Psoas muscle (tissue), 8 donors: Measurements from ENCODE around the gene TEX26. TPM values are rescaled to one million over a fixed set of nuclear protein-coding genes. Genes with fewer than 3 reads are reported as not detected.

ENCODE experiments used
- ATAC-seq, 4 donors: fragments of 200-7000 bp; cut with Tn5 transposase; one replicate each; pipeline ENCODE4 v1.9.1; 2020; ENCODE audit warnings: moderate library complexity in 3 of 4, mild to moderate bottlenecking in 2 of 4
- DNase-seq, 2 donors: peaks; one replicate each; pipeline ENCODE4 v3.0.0-alpha.2; 2020
- H3K27ac ChIP-seq: fragments of 200-600 bp; one replicate; pipeline ENCODE4 v1.8.0; 2022
- H3K27me3 ChIP-seq, 3 donors: fragments of 200-600 bp in 1 of 3; one replicate each; pipeline versions ENCODE4 v1.6.1 to v1.8.0; 2013 to 2022; ENCODE audit warnings: low read length in 2 of 3, mild to moderate bottlenecking in 2 of 3, moderate library complexity in 1 of 3; ENCODE audit not compliant: insufficient read depth in 3 of 3
- H3K36me3 ChIP-seq, 2 donors: fragments of 200-600 bp in 1 of 2; one replicate each; pipeline versions ENCODE4 v1.6.1 to v1.8.0; 2013 to 2022; ENCODE audit warnings: low read depth in 1 of 2, mild to moderate bottlenecking in 1 of 2, moderate library complexity in 1 of 2; ENCODE audit not compliant: insufficient read depth in 1 of 2
- H3K4me1 ChIP-seq: fragments of 200-600 bp; one replicate; pipeline ENCODE4 v1.8.0; 2022
- H3K4me3 ChIP-seq: fragments of 200-600 bp; one replicate; pipeline ENCODE4 v1.8.0; 2022; ENCODE audit warnings: mild to moderate bottlenecking
- H3K9me3 ChIP-seq: fragments of 200-600 bp; one replicate; pipeline ENCODE4 v1.8.0; 2022
- WGBS, 3 donors: extraction: QIAGEN DNeasy Blood & Tissue Kit; methylation state at CpG; one replicate each; pipeline versions ENCODE4 v1.1.6 to v1.1.7; 2013; 5-methylcytosine and 5-hydroxymethylcytosine counted together
- intact Hi-C, 2 donors: fragments of 100-400 bp; cut with DNase I; formaldehyde crosslinking; loops; one replicate each; pipeline versions ENCODE4 v1.11.0 to v1.14.2; 2022
- polyA plus RNA-seq, 3 donors: library from polyadenylated mRNA; stranded (reverse); fragments of 200-250 nt; gene quantifications; one replicate each; pipeline ENCODE4 v1.2.3, GENCODE V29; 2013
- total RNA-seq, 4 donors: library from RNA; stranded (reverse); fragmentation: NEBNext Ultra II Directional in 2 of 4; extraction: Animal tissue kit (Norgen Biotek cat#: 25700) in 2 of 4; gene quantifications; one replicate each; pipeline versions ENCODE4 v1.2.1 to v1.2.4, GENCODE V29; 2021 to 2023
- TF ChIP-seq, protein P1 (sequence below): fragments of 200-600 bp; IDR thresholded peaks from one replicate; pipeline ENCODE4 v1.8.0; 2022; ENCODE audit warnings: antibody characterized with exemption
- donor health status: healthy with polysubstance abuse.
- donor health status: DM: no; HTN: no; CAD: no; lungs with moderate emphysema.
- donor health status: Bipolar disorder and iron deficiency.
- donor health status: healthy.
- donor health status: DM: yes; HTN: yes; CAD: no.
- donor health status: DM: no; HTN: no; CAD: no.
- donor health status: DM: no; HTN: no; CAD: no.
- donor health status: DM: yes; HTN: yes; CAD: no.

The TEX26 gene
- total and polyA plus RNA-seq, 7 donors: 0.04 TPM; not detected in 6

DNA sequence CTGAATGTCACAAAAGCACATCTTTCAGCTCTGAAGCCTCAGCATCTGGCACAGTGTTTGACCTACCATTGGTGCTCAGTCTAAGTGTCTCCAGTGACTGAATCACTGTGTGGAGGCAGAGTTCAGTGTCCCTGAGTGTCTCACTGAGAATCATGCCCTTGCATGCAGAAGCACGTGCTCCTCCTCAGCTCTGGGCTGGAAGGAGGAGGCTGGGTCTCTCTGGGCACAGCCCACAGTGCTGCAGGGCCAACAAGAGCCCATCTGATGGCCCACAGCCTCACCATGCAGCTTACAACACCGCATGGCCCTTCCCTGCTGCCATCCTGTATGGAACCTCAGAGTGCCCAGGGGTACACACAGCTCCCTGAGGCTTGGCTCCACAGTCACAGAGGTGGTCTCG is 86.1 kb downstream of the TEX26 start:
- no peak for ATAC-seq
- Histone ChIP-seq H3K27ac (no peak overlapping the region), H3K4me1 (no peaks in the 10 kb centered on the region), H3K4me3 (no peak overlapping the region), H3K9me3 (no peaks in the 10 kb centered on the region), H3K36me3 (no peaks in the 10 kb centered on the region), H3K27me3 (peaks cover 0 to 5% (median 2%) of the 10 kb centered on the region in 3 donors)
- intact Hi-C loops: no loop called here
- DNase-seq: no peak
- WGBS, 3 donors: 87 to 92% (median 89%) methylated on average over 3 of the region's 3 CpGs
- TF ChIP-seq, protein P1, sequence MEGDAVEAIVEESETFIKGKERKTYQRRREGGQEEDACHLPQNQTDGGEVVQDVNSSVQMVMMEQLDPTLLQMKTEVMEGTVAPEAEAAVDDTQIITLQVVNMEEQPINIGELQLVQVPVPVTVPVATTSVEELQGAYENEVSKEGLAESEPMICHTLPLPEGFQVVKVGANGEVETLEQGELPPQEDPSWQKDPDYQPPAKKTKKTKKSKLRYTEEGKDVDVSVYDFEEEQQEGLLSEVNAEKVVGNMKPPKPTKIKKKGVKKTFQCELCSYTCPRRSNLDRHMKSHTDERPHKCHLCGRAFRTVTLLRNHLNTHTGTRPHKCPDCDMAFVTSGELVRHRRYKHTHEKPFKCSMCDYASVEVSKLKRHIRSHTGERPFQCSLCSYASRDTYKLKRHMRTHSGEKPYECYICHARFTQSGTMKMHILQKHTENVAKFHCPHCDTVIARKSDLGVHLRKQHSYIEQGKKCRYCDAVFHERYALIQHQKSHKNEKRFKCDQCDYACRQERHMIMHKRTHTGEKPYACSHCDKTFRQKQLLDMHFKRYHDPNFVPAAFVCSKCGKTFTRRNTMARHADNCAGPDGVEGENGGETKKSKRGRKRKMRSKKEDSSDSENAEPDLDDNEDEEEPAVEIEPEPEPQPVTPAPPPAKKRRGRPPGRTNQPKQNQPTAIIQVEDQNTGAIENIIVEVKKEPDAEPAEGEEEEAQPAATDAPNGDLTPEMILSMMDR: no peak

DNA sequence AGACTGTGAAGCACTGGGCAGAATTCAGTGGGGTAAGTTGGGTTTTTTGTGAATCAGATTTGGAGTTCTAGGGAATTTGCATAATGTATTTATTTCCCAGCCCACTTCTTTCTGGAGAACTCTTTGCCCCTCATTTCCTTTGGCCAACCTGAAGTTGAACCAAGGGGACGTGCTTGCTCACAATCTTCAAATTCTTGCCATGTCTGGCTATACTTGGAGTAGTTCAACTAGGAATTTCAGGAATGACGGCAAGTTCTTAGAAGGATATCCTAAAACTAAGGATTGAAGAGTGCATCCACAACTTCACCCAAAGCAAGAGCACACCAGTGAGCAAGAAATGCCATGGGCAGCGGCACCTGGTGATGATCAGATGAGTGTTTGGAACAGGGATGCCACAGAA is 88.5 kb downstream of the TEX26 start:
- Histone ChIP-seq H3K4me1 (no peaks in the 10 kb centered on the region), H3K27ac (no peak overlapping the region), H3K36me3 (no peaks in the 10 kb centered on the region), H3K4me3 (no peak overlapping the region), H3K9me3 (no peaks in the 10 kb centered on the region), H3K27me3 (peaks cover 0 to 5% (median 2%) of the 10 kb centered on the region in 3 donors)
- TF ChIP-seq, protein P1: no peak
- WGBS, 3 donors: 58 to 76% (median 76%) methylated on average over 3 of the region's 3 CpGs
- DNase-seq (no peak), ATAC-seq (no peak)
- intact Hi-C loops: no loop called here

DNA sequence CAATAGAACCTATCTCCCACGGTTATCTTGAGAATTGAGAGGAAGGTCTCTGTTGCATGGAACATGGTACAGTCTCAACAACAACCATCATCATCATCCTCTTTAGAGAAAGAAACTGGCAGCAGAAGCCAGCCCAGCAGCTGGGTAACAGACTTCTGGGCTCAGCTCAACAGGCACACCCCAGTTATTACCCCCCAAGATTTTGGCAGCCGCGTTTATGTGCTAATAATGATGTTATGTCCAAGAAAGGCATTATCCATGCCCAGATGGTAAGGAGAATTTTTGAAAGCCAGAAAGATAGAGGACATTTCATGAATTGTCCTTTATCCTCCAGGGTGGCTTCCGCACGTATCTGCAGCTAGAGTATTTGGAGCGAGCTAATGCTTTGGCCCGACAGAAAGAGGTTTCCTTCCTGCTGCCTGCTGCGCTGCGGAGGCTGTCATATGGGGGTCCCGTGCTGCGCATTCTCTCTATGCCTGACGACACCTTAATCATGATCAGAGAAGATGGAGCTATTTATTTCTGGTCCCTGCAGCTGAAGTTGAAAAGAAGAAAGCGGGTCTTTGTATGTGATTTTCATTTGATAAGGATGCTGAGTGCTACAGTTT is 89.9 kb downstream of the TEX26 start:
- H3K27ac ChIP-seq: no peak overlapping the region
- no peaks in the 10 kb centered on the region for H3K4me1 ChIP-seq
- H3K36me3 ChIP-seq: no peaks in the 10 kb centered on the region
- intact Hi-C loops: no loop called here
- peaks cover 0 to 5% (median 2%) of the 10 kb centered on the region in 3 donors for H3K27me3 ChIP-seq
- no peak overlapping the region for H3K4me3 ChIP-seq
- 23 to 32% (median 25%) methylated on average over 13 of the region's 13 CpGs for WGBS, 3 donors
- DNase-seq (no peak), ATAC-seq (no peak)
- TF ChIP-seq, protein P1: no peak
- no peaks in the 10 kb centered on the region for H3K9me3 ChIP-seq

DNA sequence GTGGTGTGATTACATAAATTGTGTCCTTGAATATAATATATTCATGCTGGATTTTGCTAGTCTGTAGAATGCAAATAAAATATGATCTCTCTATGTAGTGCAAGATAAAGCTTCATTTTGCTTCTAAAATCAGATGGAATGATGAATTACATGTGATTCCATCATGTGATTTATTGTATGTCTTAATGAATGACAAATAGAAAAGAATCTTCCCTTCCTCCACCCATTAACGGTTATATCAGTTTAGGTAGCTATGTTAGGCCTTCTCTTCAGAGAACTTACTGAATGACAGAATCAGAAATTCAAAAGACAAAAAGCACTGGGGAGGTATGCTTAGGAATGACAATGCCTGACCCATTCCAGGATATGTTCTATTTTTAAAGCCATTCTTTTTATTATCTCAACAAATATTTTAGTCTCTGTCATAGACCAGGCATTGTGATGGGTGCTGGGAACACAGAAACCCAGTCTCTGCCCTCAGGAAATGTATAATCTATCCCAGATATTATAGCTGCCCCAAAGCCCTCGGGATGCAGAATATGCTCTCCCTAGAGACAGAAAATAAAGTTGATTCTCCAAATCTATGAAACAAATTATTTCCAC is 90.6 kb downstream of the TEX26 start:
- 38 to 51% (median 47%) methylated on average over 2 of the region's 2 CpGs for WGBS, 3 donors
- no peak for ATAC-seq
- intact Hi-C loops: no loop called here
- H3K27ac ChIP-seq: no peak overlapping the region
- H3K27me3 ChIP-seq: peaks cover 0 to 5% (median 4%) of the 10 kb centered on the region in 3 donors
- no peaks in the 10 kb centered on the region for H3K4me1 ChIP-seq
- TF ChIP-seq, protein P1: no peak
- H3K4me3 ChIP-seq: no peak overlapping the region
- DNase-seq: no peak
- no peaks in the 10 kb centered on the region for H3K36me3 ChIP-seq
- no peaks in the 10 kb centered on the region for H3K9me3 ChIP-seq

Other genes starting within 250 kb of the TEX26 start
- 1 to 10 TPM; 3.8 to 5.7 (median 5.3) TPM for gene ALOX5AP, start 197.1 kb upstream of the TEX26 start, total RNA-seq
- gene ALOX5AP, start 197.1 kb upstream of the TEX26 start, polyA plus RNA-seq: 10 to 100 TPM in 1 of 3 donors, 1 to 10 TPM in 2; 2.5 to 12.2 (median 3.2) TPM
- gene MEDAG, start 26.4 kb upstream of the TEX26 start, total RNA-seq: 1 to 10 TPM; 4.6 to 9.6 (median 6.4) TPM
- 10 to 100 TPM in 1 of 3 donors, 1 to 10 TPM in 2; 5.3 to 13.7 (median 9.9) TPM for gene MEDAG, start 26.4 kb upstream of the TEX26 start, polyA plus RNA-seq
- 100 to 1,000 TPM in 1 of 4 donors, 10 to 100 TPM in 3; 66.8 to 103 (median 76.3) TPM for gene HSPH1, start 229.2 kb downstream of the TEX26 start, total RNA-seq
- gene HSPH1, start 229.2 kb downstream of the TEX26 start, polyA plus RNA-seq: 100 to 1,000 TPM in 1 of 3 donors, 10 to 100 TPM in 2; 32.6 to 106 (median 53.1) TPM